ENCODE data around the gene NUDT14.

NUDT14 gene

GRCh38 chr14:105195051-105195450 is 13.9 kb upstream of the NUDT14 start:
- Histone ChIP-seq H3K9ac (ENCODE audit: low read length) (no peak overlapping the region), H3K4me3 (ENCODE audit: low read depth in 1 of 2, low read length in 2 of 2) (no peak overlapping the region), H3K27ac (ENCODE audit: low read depth, low read length) (no peak overlapping the region), H3K4me1 (ENCODE audit: insufficient read depth, low read length) (no peaks in the 10 kb centered on the region), H3K9me3 (ENCODE audit: low read length) (no peaks in the 10 kb centered on the region), H3K36me3 (ENCODE audit: insufficient read depth, low read length) (no peaks in the 10 kb centered on the region), H3K27me3 (ENCODE audit: control insufficient read depth in 1 of 2, insufficient read depth in 2 of 2, low read length in 2 of 2) (peaks cover 39 to 81% of the 10 kb centered on the region in 2 donors)

- Histone ChIP-seq H3K27ac (ENCODE audit: low read depth, low read length) (no peak overlapping the region), H3K4me3 (ENCODE audit: low read depth in 1 of 2, low read length in 2 of 2) (no peak overlapping the region), H3K9ac (ENCODE audit: low read length) (no peak overlapping the region), H3K9me3 (ENCODE audit: low read length) (no peaks in the 10 kb centered on the region), H3K4me1 (ENCODE audit: insufficient read depth, low read length) (no peaks in the 10 kb centered on the region), H3K27me3 (ENCODE audit: control insufficient read depth in 1 of 2, insufficient read depth in 2 of 2, low read length in 2 of 2) (peaks cover 33 to 72% of the 10 kb centered on the region in 2 donors), H3K36me3 (ENCODE audit: insufficient read depth, low read length) (no peaks in the 10 kb centered on the region)
Observed at GRCh38 chr14:105193916-105194782, 13.0 kb upstream of the NUDT14 start.

- H3K4me3 ChIP-seq (ENCODE audit: low read depth in 1 of 2, low read length in 2 of 2) = no peak overlapping the region
- H3K9me3 ChIP-seq (ENCODE audit: low read length) = no peaks in the 10 kb centered on the region
- H3K4me1 ChIP-seq (ENCODE audit: insufficient read depth, low read length) = no peaks in the 10 kb centered on the region
- H3K9ac ChIP-seq (ENCODE audit: low read length) = no peak overlapping the region
- H3K36me3 ChIP-seq (ENCODE audit: insufficient read depth, low read length) = no peaks in the 10 kb centered on the region
- H3K27me3 ChIP-seq (ENCODE audit: control insufficient read depth in 1 of 2, insufficient read depth in 2 of 2, low read length in 2 of 2) = peaks cover 27 to 62% of the 10 kb centered on the region in 2 donors
- no peak overlapping the region for H3K27ac ChIP-seq (ENCODE audit: low read depth, low read length)
Observed at GRCh38 chr14:105192866-105193731, 12.0 kb upstream of the NUDT14 start.

- no peak overlapping the region for H3K9ac ChIP-seq (ENCODE audit: low read length)
- H3K27ac ChIP-seq (ENCODE audit: low read depth, low read length) = no peak overlapping the region
- no peaks in the 10 kb centered on the region for H3K4me1 ChIP-seq (ENCODE audit: insufficient read depth, low read length)
- H3K9me3 ChIP-seq (ENCODE audit: low read length) = no peaks in the 10 kb centered on the region
- H3K27me3 ChIP-seq (ENCODE audit: control insufficient read depth in 1 of 2, insufficient read depth in 2 of 2, low read length in 2 of 2) = peaks cover under 1 to 12% of the 10 kb centered on the region in 2 donors
- H3K36me3 ChIP-seq (ENCODE audit: insufficient read depth, low read length) = no peaks in the 10 kb centered on the region
- no peak overlapping the region for H3K4me3 ChIP-seq (ENCODE audit: low read depth in 1 of 2, low read length in 2 of 2)
Observed at GRCh38 chr14:105187935-105188524, 6.9 kb upstream of the NUDT14 start.

DNA sequence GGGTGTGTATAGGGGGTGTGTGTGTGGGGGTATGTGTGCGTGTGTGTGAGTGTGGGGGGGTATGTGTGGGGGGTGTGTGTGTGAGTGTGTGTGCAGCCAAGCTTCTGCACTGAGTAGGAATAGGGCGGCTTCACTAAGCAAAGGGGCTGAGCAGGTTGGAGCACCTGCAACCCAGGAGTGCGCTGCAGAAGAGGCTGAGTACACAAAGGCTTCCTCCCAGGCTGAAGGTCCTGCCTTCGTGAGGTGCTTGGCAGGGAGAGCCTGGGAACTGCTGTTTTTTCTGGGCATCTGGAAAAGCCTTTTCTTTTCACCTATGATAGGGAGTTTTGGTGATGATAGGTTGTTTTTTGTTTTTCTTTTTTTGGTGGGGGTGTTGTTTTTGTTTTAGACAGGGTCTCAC is 6.0 kb upstream of the NUDT14 start:
- Histone ChIP-seq H3K4me1 (ENCODE audit: insufficient read depth, low read length) (no peaks in the 10 kb centered on the region), H3K27me3 (ENCODE audit: control insufficient read depth in 1 of 2, insufficient read depth in 2 of 2, low read length in 2 of 2) (peaks cover 0 to 6% of the 10 kb centered on the region in 2 donors), H3K9ac (ENCODE audit: low read length) (no peak overlapping the region), H3K4me3 (ENCODE audit: low read depth in 1 of 2, low read length in 2 of 2) (no peak overlapping the region), H3K36me3 (ENCODE audit: insufficient read depth, low read length) (no peaks in the 10 kb centered on the region), H3K27ac (ENCODE audit: low read depth, low read length) (no peak overlapping the region), H3K9me3 (ENCODE audit: low read length) (no peaks in the 10 kb centered on the region)

DNA sequence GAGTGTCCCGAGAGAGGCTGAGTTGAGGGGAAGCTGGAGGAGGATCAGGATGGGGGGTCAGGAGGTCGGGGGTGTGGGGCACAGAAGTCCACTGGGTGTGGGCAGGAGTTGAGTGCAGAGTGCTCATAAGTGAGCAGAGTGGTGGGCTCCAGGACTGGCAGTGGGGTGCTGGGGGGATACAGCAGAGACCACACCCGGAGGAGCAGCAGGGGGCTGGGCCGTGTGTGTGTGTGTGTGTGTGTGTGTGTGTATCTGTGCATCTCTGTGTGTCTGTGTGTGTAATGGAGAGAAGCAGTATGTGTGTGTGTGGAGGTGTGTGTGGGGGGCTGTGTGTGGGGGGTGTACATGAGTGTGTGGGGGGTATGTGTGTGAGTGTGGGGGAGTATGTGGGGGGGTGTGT is 4.9 kb upstream of the NUDT14 start:
- H3K27ac ChIP-seq (ENCODE audit: low read depth, low read length) = no peak overlapping the region
- H3K4me3 ChIP-seq (ENCODE audit: low read depth in 1 of 2, low read length in 2 of 2) = no peak overlapping the region
- H3K9me3 ChIP-seq (ENCODE audit: low read length) = no peaks in the 10 kb centered on the region
- peaks cover 0 to 1% of the 10 kb centered on the region in 2 donors for H3K27me3 ChIP-seq (ENCODE audit: control insufficient read depth in 1 of 2, insufficient read depth in 2 of 2, low read length in 2 of 2)
- H3K4me1 ChIP-seq (ENCODE audit: insufficient read depth, low read length) = no peaks in the 10 kb centered on the region
- no peaks in the 10 kb centered on the region for H3K36me3 ChIP-seq (ENCODE audit: insufficient read depth, low read length)
- no peak overlapping the region for H3K9ac ChIP-seq (ENCODE audit: low read length)

DNA sequence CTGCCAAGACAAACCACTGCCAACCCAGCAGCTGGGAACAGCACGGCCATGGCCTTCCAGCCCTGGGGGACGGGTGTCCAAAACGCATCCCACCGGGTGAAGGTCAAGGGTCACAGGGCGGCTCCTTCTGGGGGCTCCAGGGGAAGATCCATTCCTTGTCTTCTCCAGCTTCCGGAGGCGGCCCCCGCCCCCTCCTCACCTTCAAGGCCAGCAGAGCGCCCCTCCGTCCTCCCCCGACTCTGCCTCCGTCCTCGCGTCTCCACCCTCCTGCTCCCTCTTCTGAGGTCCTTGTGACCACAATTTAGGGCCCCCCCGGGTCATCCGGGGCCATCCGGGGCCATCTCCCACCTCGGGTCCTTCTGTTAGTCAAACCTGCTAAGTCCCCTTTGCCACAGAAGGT is 3.9 kb upstream of the NUDT14 start:
- Histone ChIP-seq H3K9me3 (ENCODE audit: low read length) (no peaks in the 10 kb centered on the region), H3K36me3 (ENCODE audit: insufficient read depth, low read length) (no peaks in the 10 kb centered on the region), H3K4me1 (ENCODE audit: insufficient read depth, low read length) (peaks cover 6% of the 10 kb centered on the region), H3K4me3 (ENCODE audit: low read depth in 1 of 2, low read length in 2 of 2) (no peak overlapping the region), H3K9ac (ENCODE audit: low read length) (no peak overlapping the region), H3K27ac (ENCODE audit: low read depth, low read length) (no peak overlapping the region), H3K27me3 (ENCODE audit: control insufficient read depth in 1 of 2, insufficient read depth in 2 of 2, low read length in 2 of 2) (peaks cover 0 to 5% of the 10 kb centered on the region in 2 donors)

GRCh38 chr14:105184461-105184860 is 3.3 kb upstream of the NUDT14 start:
- Histone ChIP-seq H3K27me3 (ENCODE audit: control insufficient read depth in 1 of 2, insufficient read depth in 2 of 2, low read length in 2 of 2) (peaks cover 0 to 10% of the 10 kb centered on the region in 2 donors), H3K4me3 (ENCODE audit: low read depth in 1 of 2, low read length in 2 of 2) (no peak overlapping the region), H3K9me3 (ENCODE audit: low read length) (no peaks in the 10 kb centered on the region), H3K9ac (ENCODE audit: low read length) (no peak overlapping the region), H3K27ac (ENCODE audit: low read depth, low read length) (no peak overlapping the region), H3K36me3 (ENCODE audit: insufficient read depth, low read length) (no peaks in the 10 kb centered on the region), H3K4me1 (ENCODE audit: insufficient read depth, low read length) (peaks cover 6% of the 10 kb centered on the region)

DNA sequence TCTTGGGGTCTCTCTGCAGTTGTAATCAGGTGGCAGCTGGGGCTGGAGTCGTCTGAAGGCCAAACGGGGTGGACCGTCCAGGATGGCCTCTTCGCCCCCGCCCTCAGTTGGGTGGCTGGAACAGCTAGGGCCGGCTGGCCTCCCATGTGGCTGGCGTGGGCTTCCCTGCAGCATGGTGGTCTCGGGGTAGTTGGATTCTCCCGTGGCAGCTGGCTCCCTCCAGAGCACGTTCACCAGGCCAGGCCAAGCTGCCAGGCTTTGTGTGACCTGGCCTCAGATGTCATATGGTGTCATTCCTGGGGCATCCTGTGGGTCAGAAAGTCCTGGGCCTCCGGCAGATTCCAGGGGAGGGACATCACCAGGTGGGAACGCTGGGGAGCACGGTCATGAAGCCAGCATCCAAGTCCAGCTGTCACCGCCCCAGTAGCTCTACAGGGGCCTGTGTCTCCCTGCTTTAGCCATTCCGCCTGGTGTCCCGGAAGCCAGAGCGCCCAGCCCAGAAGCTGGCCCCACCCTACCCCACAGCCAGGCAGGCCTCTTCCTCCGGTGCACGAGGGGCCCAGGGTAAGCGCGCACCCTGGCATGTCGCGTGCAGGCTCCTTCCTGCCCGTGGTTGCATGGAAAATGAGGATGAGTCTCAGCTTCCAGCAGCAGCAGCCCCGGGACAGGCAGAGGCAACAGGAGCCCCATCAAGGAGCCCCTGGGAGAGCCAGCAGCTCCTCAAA is 1.3 kb upstream of the NUDT14 start:
- no peak overlapping the region for H3K27ac ChIP-seq (ENCODE audit: low read depth, low read length)
- H3K9me3 ChIP-seq (ENCODE audit: low read length) = no peaks in the 10 kb centered on the region
- H3K4me3 ChIP-seq (ENCODE audit: low read depth in 1 of 2, low read length in 2 of 2) = no peak overlapping the region
- peaks cover 6% of the 10 kb centered on the region for H3K4me1 ChIP-seq (ENCODE audit: insufficient read depth, low read length)
- H3K27me3 ChIP-seq (ENCODE audit: control insufficient read depth in 1 of 2, insufficient read depth in 2 of 2, low read length in 2 of 2) = peaks cover 0 to 11% of the 10 kb centered on the region in 2 donors
- no peak overlapping the region for H3K9ac ChIP-seq (ENCODE audit: low read length)
- no peaks in the 10 kb centered on the region for H3K36me3 ChIP-seq (ENCODE audit: insufficient read depth, low read length)

- peaks cover 6% of the 10 kb centered on the region for H3K4me1 ChIP-seq (ENCODE audit: insufficient read depth, low read length)
- no peaks in the 10 kb centered on the region for H3K9me3 ChIP-seq (ENCODE audit: low read length)
- H3K9ac ChIP-seq (ENCODE audit: low read length) = no peak overlapping the region
- no peaks in the 10 kb centered on the region for H3K36me3 ChIP-seq (ENCODE audit: insufficient read depth, low read length)
- no peak overlapping the region for H3K4me3 ChIP-seq (ENCODE audit: low read depth in 1 of 2, low read length in 2 of 2)
- peaks cover 0 to 11% of the 10 kb centered on the region in 2 donors for H3K27me3 ChIP-seq (ENCODE audit: control insufficient read depth in 1 of 2, insufficient read depth in 2 of 2, low read length in 2 of 2)
- H3K27ac ChIP-seq (ENCODE audit: low read depth, low read length) = no peak overlapping the region
Observed at GRCh38 chr14:105181549-105182295, 610 bp upstream of the NUDT14 start.
